ENCODE data around the gene MAZ. TPM values are rescaled to one million over a fixed set of nuclear protein-coding genes. Genes with fewer than 3 reads are reported as not detected.

The MAZ gene
- total and polyA plus RNA-seq, 7 donors = 94.9 to 193 (median 131) TPM

DNA sequence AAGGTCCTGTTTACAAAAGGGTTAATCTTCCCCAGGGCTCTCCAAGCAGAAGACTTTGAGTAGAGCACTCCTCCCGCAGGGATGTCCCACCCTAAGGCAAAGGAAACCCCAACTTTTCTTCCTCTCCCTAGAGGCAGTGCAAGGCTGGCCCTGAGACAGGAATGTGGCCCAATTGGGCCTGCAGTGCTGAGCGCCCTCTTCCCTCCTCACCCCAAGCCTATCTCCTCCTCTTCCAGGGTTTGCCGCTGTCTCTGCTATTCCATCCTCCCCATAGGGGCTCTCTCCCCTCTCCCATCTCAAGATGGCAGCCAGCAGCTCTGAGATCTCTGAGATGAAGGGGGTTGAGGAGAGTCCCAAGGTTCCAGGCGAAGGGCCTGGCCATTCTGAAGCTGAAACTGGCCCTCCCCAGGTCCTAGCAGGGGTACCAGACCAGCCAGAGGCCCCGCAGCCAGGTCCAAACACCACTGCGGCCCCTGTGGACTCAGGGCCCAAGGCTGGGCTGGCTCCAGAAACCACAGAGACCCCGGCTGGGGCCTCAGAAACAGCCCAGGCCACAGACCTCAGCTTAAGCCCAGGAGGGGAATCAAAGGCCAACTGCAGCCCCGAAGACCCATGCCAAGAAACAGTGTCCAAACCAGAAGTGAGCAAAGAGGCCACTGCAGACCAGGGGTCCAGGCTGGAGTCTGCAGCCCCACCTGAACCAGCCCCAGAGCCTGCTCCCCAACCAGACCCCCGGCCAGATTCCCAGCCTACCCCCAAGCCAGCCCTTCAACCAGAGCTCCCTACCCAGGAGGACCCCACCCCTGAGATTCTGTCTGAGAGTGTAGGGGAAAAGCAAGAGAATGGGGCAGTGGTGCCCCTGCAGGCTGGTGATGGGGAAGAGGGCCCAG, 6.7 kb downstream of the MAZ start:
- ATAC-seq (no peak), DNase-seq (no peak)
- WGBS, 3 donors = 81 to 84% (median 83%) methylated on average over 9 of the region's 9 CpGs
- Histone ChIP-seq H3K27ac (no peak overlapping the region), H3K36me3 (ENCODE audit: insufficient read depth in 1 of 2, low read depth in 1 of 2) (peaks cover 0 to 24% of the 10 kb centered on the region in 2 donors), H3K4me1 (peaks cover 49% of the 10 kb centered on the region), H3K27me3 (ENCODE audit: insufficient read depth in 3 of 3, low read length in 2 of 3) (no peaks in the 10 kb centered on the region), H3K4me3 (peak overlapping the region; percentile 74), H3K9me3 (no peaks in the 10 kb centered on the region)
- intact Hi-C loops (cut with DNase I) = no loop called here
- TF ChIP-seq, protein P1, sequence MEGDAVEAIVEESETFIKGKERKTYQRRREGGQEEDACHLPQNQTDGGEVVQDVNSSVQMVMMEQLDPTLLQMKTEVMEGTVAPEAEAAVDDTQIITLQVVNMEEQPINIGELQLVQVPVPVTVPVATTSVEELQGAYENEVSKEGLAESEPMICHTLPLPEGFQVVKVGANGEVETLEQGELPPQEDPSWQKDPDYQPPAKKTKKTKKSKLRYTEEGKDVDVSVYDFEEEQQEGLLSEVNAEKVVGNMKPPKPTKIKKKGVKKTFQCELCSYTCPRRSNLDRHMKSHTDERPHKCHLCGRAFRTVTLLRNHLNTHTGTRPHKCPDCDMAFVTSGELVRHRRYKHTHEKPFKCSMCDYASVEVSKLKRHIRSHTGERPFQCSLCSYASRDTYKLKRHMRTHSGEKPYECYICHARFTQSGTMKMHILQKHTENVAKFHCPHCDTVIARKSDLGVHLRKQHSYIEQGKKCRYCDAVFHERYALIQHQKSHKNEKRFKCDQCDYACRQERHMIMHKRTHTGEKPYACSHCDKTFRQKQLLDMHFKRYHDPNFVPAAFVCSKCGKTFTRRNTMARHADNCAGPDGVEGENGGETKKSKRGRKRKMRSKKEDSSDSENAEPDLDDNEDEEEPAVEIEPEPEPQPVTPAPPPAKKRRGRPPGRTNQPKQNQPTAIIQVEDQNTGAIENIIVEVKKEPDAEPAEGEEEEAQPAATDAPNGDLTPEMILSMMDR (IDR thresholded peaks at IDR 0.05) = no peak

DNA sequence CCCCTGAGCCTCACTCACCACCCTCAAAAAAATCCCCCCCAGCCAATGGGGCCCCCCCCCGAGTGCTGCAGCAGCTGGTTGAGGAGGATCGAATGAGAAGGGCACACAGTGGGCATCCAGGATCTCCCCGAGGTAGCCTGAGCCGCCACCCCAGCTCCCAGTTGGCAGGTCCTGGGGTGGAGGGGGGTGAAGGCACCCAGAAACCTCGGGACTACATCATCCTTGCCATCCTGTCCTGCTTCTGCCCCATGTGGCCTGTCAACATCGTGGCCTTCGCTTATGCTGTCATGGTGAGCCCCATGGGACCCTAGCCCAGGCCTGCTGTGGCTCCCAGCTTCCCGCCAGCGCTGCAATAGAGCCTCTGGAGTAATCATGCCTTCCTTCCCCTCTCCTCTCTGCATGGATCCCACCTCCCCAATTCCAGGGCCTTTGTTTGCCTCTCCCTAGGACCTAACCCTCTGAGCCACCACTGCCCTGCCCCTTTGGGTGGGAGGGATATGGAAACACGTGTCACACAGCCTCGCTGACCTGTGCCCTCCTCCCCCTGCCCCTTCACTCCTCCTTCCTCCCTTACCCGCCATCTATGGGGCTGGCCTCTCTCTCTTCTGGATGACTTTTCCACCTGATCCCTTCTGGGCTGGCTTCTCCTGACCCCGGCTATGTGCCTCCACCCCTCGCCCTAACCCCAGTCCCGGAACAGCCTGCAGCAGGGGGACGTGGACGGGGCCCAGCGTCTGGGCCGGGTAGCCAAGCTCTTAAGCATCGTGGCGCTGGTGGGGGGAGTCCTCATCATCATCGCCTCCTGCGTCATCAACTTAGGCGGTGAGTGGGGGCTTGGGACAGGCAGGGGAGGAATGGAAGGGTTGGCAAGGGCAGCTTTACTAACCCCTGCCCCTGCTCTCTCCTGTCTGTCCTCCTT, 7.6 kb downstream of the MAZ start:
- WGBS, 3 donors = 80 to 84% (median 83%) methylated on average over 23 to 24 of the region's 24 CpGs
- TF ChIP-seq, protein P1 (IDR thresholded peaks at IDR 0.05) = no peak
- peaks cover 0 to 28% of the 10 kb centered on the region in 2 donors for H3K36me3 ChIP-seq (ENCODE audit: insufficient read depth in 1 of 2, low read depth in 1 of 2)
- no peak for DNase-seq
- H3K27me3 ChIP-seq (ENCODE audit: insufficient read depth in 3 of 3, low read length in 2 of 3) = no peaks in the 10 kb centered on the region
- H3K4me3 ChIP-seq = no peak overlapping the region
- H3K27ac ChIP-seq = no peak overlapping the region
- intact Hi-C loops (cut with DNase I) = no loop called here
- peaks cover 40% of the 10 kb centered on the region for H3K4me1 ChIP-seq
- ATAC-seq = no peak
- no peaks in the 10 kb centered on the region for H3K9me3 ChIP-seq

DNA sequence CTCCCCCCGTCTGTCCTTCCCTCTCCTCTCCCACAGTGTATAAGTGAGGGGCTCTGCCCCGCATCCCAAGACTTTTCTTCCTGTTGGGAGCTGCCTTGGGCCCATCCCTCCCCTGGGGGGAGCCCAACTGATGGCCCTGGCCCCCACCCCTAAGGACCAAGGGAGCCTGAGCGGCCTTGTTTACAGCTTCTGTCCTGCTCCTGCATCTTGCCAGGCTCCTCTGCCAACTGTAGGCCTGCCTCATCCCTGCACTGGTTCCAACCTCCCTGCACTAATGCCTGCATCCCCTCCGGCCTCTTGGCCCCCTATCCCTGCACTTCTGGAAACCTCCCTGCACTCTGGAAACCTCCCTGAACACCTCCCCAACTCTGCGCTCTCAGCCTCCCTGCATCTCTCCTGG, 8.3 kb downstream of the MAZ start:
- Histone ChIP-seq H3K27me3 (ENCODE audit: insufficient read depth in 3 of 3, low read length in 2 of 3) (no peaks in the 10 kb centered on the region), H3K4me1 (peaks cover 33% of the 10 kb centered on the region), H3K36me3 (ENCODE audit: insufficient read depth in 1 of 2, low read depth in 1 of 2) (peaks cover 0 to 28% of the 10 kb centered on the region in 2 donors), H3K27ac (no peak overlapping the region), H3K9me3 (no peaks in the 10 kb centered on the region), H3K4me3 (peak overlapping the region; percentile 90)
- TF ChIP-seq, protein P1 (IDR thresholded peaks at IDR 0.05) = no peak
- 84 to 90% (median 89%) methylated on average over 5 of the region's 5 CpGs for WGBS, 3 donors
- intact Hi-C loops (cut with DNase I) = no loop called here
- ATAC-seq (no peak), DNase-seq (no peak)

- H3K36me3 ChIP-seq (ENCODE audit: insufficient read depth in 1 of 2, low read depth in 1 of 2) = peaks cover 0 to 27% of the 10 kb centered on the region in 2 donors
- TF ChIP-seq, protein P1 (IDR thresholded peaks at IDR 0.05) = no peak
- H3K27ac ChIP-seq = peak overlapping the region; percentile 97
- intact Hi-C loops (cut with DNase I) = loop anchor here in 1 of 2 donors (5.0 kb wide), 1 partner anchor 47 kb away; the partner anchor contains the start of gene CDIPT
- H3K4me1 ChIP-seq = peaks cover 32% of the 10 kb centered on the region
- WGBS, 3 donors = 8 to 12% (median 8%) methylated on average over 37 to 39 of the region's 39 CpGs
- H3K27me3 ChIP-seq (ENCODE audit: insufficient read depth in 3 of 3, low read length in 2 of 3) = no peaks in the 10 kb centered on the region
- peak; percentile 41 to 72 for DNase-seq
- H3K4me3 ChIP-seq = peak overlapping the region; percentile 90
- no peak for ATAC-seq
- H3K9me3 ChIP-seq = no peaks in the 10 kb centered on the region
Measured at GRCh38 chr16:29815032-29815721, 8.8 kb downstream of the MAZ start.
